ENCODE data around the gene TTLL13. TPM values are rescaled to one million over a fixed set of nuclear protein-coding genes. Genes with fewer than 3 reads are reported as not detected.
"Not testable (repeated sequence)": the region's sequence is repeated elsewhere in the genome, so short reads cannot be mapped to it uniquely, and the experiment has no call there.

The TTLL13 gene
- total and polyA plus RNA-seq, 2 donors (not counting 1 experiment from before 2014, with no cell fraction given): under 0.01 to 0.08 TPM

- H3K79me2 ChIP-seq (ENCODE audit: control insufficient read depth, insufficient read depth, low read length): no peaks in the 10 kb centered on the region
- no peaks in the 10 kb centered on the region for H3K36me3 ChIP-seq (ENCODE audit: control insufficient read depth, insufficient read depth, low read length)
- H3K27me3 ChIP-seq (ENCODE audit: control insufficient read depth, insufficient read depth, low read length): peaks cover 3% of the 10 kb centered on the region
- H2AFZ ChIP-seq (ENCODE audit: low read length): no peak overlapping the region
- H4K20me1 ChIP-seq (ENCODE audit: control insufficient read depth, extremely low read depth, insufficient read depth, low read length): no peaks in the 10 kb centered on the region
- no peak overlapping the region for H3K27ac ChIP-seq (ENCODE audit: insufficient read depth, low read length)
- peaks cover 2% of the 10 kb centered on the region for H3K4me1 ChIP-seq (ENCODE audit: control insufficient read depth, extremely low read depth, insufficient read depth, low read length)
- H3K9ac ChIP-seq (ENCODE audit: insufficient read depth, low read length): no peak overlapping the region
- DNase-seq (ENCODE audit: low read depth in 2 of 2): no peak
- H3K4me2 ChIP-seq (ENCODE audit: extremely low read depth, insufficient read depth, low read length): no peak overlapping the region
- TF ChIP-seq CTCF (conservative IDR thresholded peaks at IDR 0.05 in 1 of 2, IDR thresholded peaks at IDR 0.05 in 1 of 2; ENCODE audit: low read depth in 1 of 2, low read length in 2 of 2) (no peak), EZH2 (IDR thresholded peaks at IDR 0.05; ENCODE audit: low read length, missing control alignments) (no peak)
- no peak overlapping the region for H3K4me3 ChIP-seq (replicated peaks in 1 of 4; ENCODE audit: control extremely low read depth in 1 of 4, insufficient read depth in 1 of 4, low read depth in 3 of 4, low read length in 4 of 4)
- no peaks in the 10 kb centered on the region for H3K9me3 ChIP-seq (ENCODE audit: control insufficient read depth, insufficient read depth, low read depth, low read length)
Measured at GRCh38 chr15:90259524-90259923, 10.2 kb downstream of the TTLL13 start.

GRCh38 chr15:90260731-90261130 lies 11.4 kb downstream of the TTLL13 start:
- H3K27ac ChIP-seq (ENCODE audit: insufficient read depth, low read length); H3K4me2 ChIP-seq (ENCODE audit: extremely low read depth, insufficient read depth, low read length); H3K4me3 ChIP-seq (replicated peaks in 1 of 4; ENCODE audit: control extremely low read depth in 1 of 4, insufficient read depth in 1 of 4, low read depth in 3 of 4, low read length in 4 of 4); H3K36me3 ChIP-seq (ENCODE audit: control insufficient read depth, insufficient read depth, low read length); H3K9ac ChIP-seq (ENCODE audit: insufficient read depth, low read length); H4K20me1 ChIP-seq (ENCODE audit: control insufficient read depth, extremely low read depth, insufficient read depth, low read length); H3K79me2 ChIP-seq (ENCODE audit: control insufficient read depth, insufficient read depth, low read length); H3K4me1 ChIP-seq (ENCODE audit: control insufficient read depth, extremely low read depth, insufficient read depth, low read length); H3K9me3 ChIP-seq (ENCODE audit: control insufficient read depth, insufficient read depth, low read depth, low read length); DNase-seq (ENCODE audit: low read depth in 2 of 2); H3K27me3 ChIP-seq (ENCODE audit: control insufficient read depth, insufficient read depth, low read length); H2AFZ ChIP-seq (ENCODE audit: low read length): not testable (repeated sequence)

- peak; percentile 6 to 53 for DNase-seq (ENCODE audit: low read depth in 2 of 2)
- Histone ChIP-seq H3K9me3 (ENCODE audit: control insufficient read depth, insufficient read depth, low read depth, low read length) (no peaks in the 10 kb centered on the region), H4K20me1 (ENCODE audit: control insufficient read depth, extremely low read depth, insufficient read depth, low read length) (no peaks in the 10 kb centered on the region), H2AFZ (ENCODE audit: low read length) (no peak overlapping the region), H3K4me1 (ENCODE audit: control insufficient read depth, extremely low read depth, insufficient read depth, low read length) (peaks cover 6% of the 10 kb centered on the region), H3K4me3 (replicated peaks in 1 of 4; ENCODE audit: control extremely low read depth in 1 of 4, insufficient read depth in 1 of 4, low read depth in 3 of 4, low read length in 4 of 4) (no peak overlapping the region), H3K27me3 (ENCODE audit: control insufficient read depth, insufficient read depth, low read length) (no peaks in the 10 kb centered on the region), H3K9ac (ENCODE audit: insufficient read depth, low read length) (no peak overlapping the region), H3K79me2 (ENCODE audit: control insufficient read depth, insufficient read depth, low read length) (peaks cover 10% of the 10 kb centered on the region), H3K27ac (ENCODE audit: insufficient read depth, low read length) (no peak overlapping the region), H3K4me2 (ENCODE audit: extremely low read depth, insufficient read depth, low read length) (no peak overlapping the region), H3K36me3 (ENCODE audit: control insufficient read depth, insufficient read depth, low read length) (no peaks in the 10 kb centered on the region)
- TF ChIP-seq CTCF (conservative IDR thresholded peaks at IDR 0.05 in 1 of 2, IDR thresholded peaks at IDR 0.05 in 1 of 2; ENCODE audit: low read depth in 1 of 2, low read length in 2 of 2) (no peak), EZH2 (IDR thresholded peaks at IDR 0.05; ENCODE audit: low read length, missing control alignments) (no peak)
Measured at GRCh38 chr15:90261811-90262210, 12.5 kb downstream of the TTLL13 start.
